Superior temporal gyrus (tissue), 1 donor: ENCODE data around the gene POC1A.
A peak's percentile ranks its signal among the peaks of the same experiment; 100 is the strongest.

Experiments
- DNase-seq: peaks from one replicate; pipeline ENCODE4 v3.0.0-alpha.2; 2016; ENCODE audit errors: extremely low spot score

Gene POC1A

GRCh38 chr3:52104684-52105640 is 49.3 kb downstream of the POC1A start:
- no peak for DNase-seq

- DNase-seq, result no peak
These were observed 51.3 kb downstream of the POC1A start for GRCh38 chr3:52102934-52103333.

DNA sequence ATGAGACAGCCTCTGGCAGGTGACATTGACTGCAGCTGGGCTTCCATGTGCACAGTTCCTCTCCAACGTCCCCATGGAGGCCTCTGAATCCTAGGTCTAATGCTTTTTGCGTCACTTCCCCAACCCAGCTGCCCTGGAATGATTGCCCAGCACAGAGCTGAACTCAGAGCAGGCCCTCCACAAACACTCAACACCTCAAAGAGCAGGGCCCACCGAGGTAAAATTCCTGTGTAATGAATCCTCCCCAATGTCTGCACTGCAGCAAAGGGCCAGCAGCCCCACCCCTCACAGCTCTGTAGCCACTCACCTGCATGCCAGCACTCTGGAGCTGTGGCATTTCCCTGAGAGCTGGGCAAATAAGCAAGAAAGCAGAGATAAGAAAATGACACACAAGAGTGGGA is 55.2 kb downstream of the POC1A start:
- no peak for DNase-seq

GRCh38 chr3:52097851-52098507 is 56.2 kb downstream of the POC1A start:
- no peak for DNase-seq

GRCh38 chr3:52095990-52096775 is 58.0 kb downstream of the POC1A start:
- DNase-seq, result no peak

GRCh38 chr3:52094571-52095485 is 59.4 kb downstream of the POC1A start:
- DNase-seq, result no peak

- DNase-seq, result no peak
These were observed 60.3 kb downstream of the POC1A start for GRCh38 chr3:52093756-52094545.

DNA sequence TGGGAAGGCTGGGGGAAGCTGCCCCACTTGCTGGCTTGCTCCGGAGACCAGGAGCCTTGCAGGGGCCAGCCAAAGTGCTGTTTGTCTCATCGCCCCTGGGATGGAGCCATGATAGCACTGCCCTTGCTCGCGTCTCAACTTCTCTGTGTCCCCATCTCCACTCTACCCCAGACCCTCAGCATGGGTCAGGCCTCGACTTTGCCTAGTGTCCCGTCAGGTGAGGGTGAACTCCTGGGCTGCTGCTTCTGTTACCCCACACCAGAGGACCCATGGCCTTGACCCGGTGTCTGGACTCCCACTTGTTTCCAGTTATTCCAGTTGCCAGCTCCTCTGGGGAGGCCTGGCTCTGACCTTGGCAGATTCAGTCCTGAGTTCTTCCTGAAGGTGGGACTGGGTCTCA is 61.3 kb downstream of the POC1A start:
- DNase-seq, result no peak

DNA sequence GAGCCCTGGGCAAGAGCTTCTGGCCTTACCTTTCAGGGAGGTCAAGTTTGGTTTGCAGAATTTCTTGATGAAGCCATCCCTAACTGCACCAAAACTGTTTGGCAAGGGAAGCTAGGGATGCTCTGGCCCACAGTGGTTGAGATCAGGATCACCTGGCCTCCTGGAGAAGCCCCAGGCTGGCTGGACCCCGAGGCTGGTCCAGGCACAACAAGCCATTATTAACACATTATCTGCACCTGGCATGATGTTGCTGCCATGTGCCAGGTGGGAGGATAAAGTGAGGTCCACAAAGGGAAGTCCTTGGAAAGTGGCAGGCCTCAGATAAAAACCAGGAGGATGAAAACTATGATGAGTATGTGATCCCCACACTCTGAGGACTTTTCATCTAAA is 62.0 kb downstream of the POC1A start:
- DNase-seq, result no peak

GRCh38 chr3:52091586-52092270 is 62.5 kb downstream of the POC1A start:
- peak; percentile 65 for DNase-seq

DNA sequence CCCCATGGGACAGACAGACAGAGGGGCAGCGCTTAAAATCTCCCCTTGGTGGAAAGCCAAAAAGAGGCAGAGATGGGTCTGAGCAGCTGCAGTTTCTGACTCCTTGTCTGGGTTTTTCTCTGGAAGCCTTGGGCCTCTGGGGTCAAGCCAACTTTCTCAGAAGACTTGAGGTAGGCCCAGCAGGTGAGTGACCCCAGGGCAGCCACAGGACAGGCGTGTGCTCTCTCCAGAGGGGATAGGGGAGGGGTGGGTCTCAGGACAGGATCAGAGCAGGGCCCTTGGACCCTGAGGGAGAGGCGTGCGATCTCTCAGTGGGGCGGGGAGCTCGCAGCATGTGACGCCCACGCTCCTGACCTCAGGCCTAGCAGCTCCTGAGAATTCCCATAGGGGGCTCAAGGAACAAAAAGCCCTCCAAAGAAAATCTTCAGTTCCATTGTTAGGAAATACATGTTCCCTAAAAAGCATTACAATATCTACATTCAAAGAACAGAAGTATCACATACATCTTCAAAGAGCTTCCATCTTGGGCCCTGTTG is 63.2 kb downstream of the POC1A start:
- DNase-seq, result no peak

- DNase-seq, result peak; percentile 58
These were observed 63.9 kb downstream of the POC1A start for GRCh38 chr3:52090131-52090932.

- no peak for DNase-seq
These were observed 64.5 kb downstream of the POC1A start for GRCh38 chr3:52089691-52090090.

GRCh38 chr3:52088445-52089367 is 65.5 kb downstream of the POC1A start:
- DNase-seq, result no peak

DNA sequence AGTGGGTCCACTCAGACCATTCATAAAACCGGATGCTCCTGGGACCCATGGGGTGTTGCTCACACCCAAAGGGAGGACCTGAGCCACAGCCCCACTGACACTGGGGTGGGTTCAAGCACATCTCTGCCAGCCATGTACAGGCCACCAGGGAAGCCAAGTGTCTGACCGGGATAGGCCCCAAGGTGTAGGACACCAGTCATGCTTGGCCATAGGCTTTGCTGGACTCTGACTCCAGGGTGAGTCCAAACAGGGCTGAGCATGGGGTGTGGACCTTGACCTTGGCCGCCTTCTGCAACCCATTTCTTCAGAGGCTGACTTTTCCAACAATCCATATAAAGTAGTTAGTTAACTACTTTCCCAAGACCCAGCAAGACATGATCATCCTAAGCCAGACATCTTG is 66.5 kb downstream of the POC1A start:
- no peak for DNase-seq

GRCh38 chr3:52086976-52087663 is 67.1 kb downstream of the POC1A start:
- DNase-seq, result no peak

DNA sequence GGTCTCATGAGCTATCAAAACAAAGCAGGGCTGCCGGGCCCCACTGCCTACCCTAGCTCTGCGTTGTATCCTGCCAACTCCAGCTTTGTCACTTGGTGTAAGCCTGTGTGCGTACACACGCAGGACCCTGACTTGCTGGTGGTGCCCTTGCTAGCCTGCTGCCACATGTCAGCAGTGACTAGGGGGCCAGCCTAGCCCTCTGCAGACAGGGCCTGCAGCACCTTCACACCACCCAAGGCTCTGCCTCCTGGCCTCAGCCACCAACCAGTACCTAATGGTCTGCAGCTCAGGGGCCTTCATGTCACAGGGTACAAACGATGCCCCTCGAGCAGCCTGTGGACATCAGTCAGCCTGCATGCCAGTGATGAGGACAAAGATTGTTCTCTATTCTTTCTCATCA is 67.8 kb downstream of the POC1A start:
- no peak for DNase-seq
